ENCODE results near the gene OTX2.

The OTX2 gene

GRCh38 chr14:56810147-56810719 is at the start of gene OTX2:
TSS of gene OTX2 (minus strand) at chr14:56810479. CDS start at chr14:56805456, 5,023 bp downstream.
- no peak for DNase-seq

GRCh38 chr14:56858422-56858821 is 48.1 kb upstream of the OTX2 start:
- DNase-seq = no peak

- DNase-seq = no peak
Observed at GRCh38 chr14:56857216-56857615, 46.9 kb upstream of the OTX2 start.

GRCh38 chr14:56855891-56856461 is 45.7 kb upstream of the OTX2 start:
- DNase-seq = no peak

GRCh38 chr14:56854325-56854724 is 44.0 kb upstream of the OTX2 start:
- no peak for DNase-seq

GRCh38 chr14:56846970-56847930 is 37.0 kb upstream of the OTX2 start:
- no peak for DNase-seq

GRCh38 chr14:56844406-56845002 is 34.2 kb upstream of the OTX2 start:
- DNase-seq = no peak

GRCh38 chr14:56841611-56842010 is 31.3 kb upstream of the OTX2 start:
- DNase-seq = no peak

- DNase-seq = no peak
Observed at GRCh38 chr14:56840221-56840620, 29.9 kb upstream of the OTX2 start.

- DNase-seq = no peak
Observed at GRCh38 chr14:56829151-56829550, 18.9 kb upstream of the OTX2 start.

GRCh38 chr14:56826214-56826613 is 15.9 kb upstream of the OTX2 start:
- DNase-seq = no peak

- no peak for DNase-seq
Observed at GRCh38 chr14:56821805-56822610, 11.7 kb upstream of the OTX2 start.

GRCh38 chr14:56821177-56821576 is 10.9 kb upstream of the OTX2 start:
- no peak for DNase-seq

GRCh38 chr14:56817396-56817921 is 7.2 kb upstream of the OTX2 start:
- no peak for DNase-seq

GRCh38 chr14:56816574-56817391 is 6.5 kb upstream of the OTX2 start:
- no peak for DNase-seq

GRCh38 chr14:56815745-56816144 is 5.5 kb upstream of the OTX2 start:
- DNase-seq = no peak

- DNase-seq = no peak
Observed at GRCh38 chr14:56814969-56815700, 4.9 kb upstream of the OTX2 start.

GRCh38 chr14:56814519-56814959 is 4.3 kb upstream of the OTX2 start:
- DNase-seq = no peak

GRCh38 chr14:56813143-56813551 is 2.9 kb upstream of the OTX2 start:
- DNase-seq = no peak

- no peak for DNase-seq
Observed at GRCh38 chr14:56812364-56813141, 2.3 kb upstream of the OTX2 start.
